IMR-90 (cell line): ENCODE measurements around the gene TKFC. TPM values are rescaled to one million over a fixed set of nuclear protein-coding genes. Genes with fewer than 3 reads are reported as not detected.

Experiments used
- ATAC-seq: fragments of 200-7000 bp; cut with Tn5 transposase; 2 replicates; pipeline ENCODE4 v1.9.1; 2020; ENCODE audit warnings: low read depth, mild to moderate bottlenecking, moderate library complexity
- BruUV-seq: library from RNA; stranded (reverse); fragments of 400-500 nt; replicated peaks from 2 replicates; lab custom pipeline; 2021; lab: Mats Ljungman, UMichigan
- CTCF ChIA-PET: fragments of 300-600 bp; formaldehyde crosslinking; extraction: SDS; loops from one replicate; lab custom pipeline; 2021; ENCODE audit warnings: antibody characterized with exemption; lab: Yijun Ruan, JAX
- POLR2A ChIA-PET: fragments of 300-600 bp; sonication (Branson Sonifier 250); formaldehyde crosslinking; loops from one replicate; lab custom pipeline; 2022; ENCODE audit warnings: antibody characterized with exemption; ENCODE audit not compliant: unreplicated experiment; lab: Charles Lee
- DNase-seq: peaks from one replicate; pipeline ENCODE4 v3.0.0; 2013
- H2AFZ ChIP-seq: replicated peaks from 2 replicates; pipeline ENCODE3; 2013; ENCODE audit warnings: low read length, mild to moderate bottlenecking; ENCODE audit not compliant: poor library complexity
- H2AK5ac ChIP-seq: 2 replicates; pipeline ENCODE4 v1.6.1; 2013; ENCODE audit warnings: low read depth, low read length, inconsistent platforms
- H2AK9ac ChIP-seq: replicated peaks from 2 replicates; pipeline ENCODE3; 2013; ENCODE audit warnings: mild to moderate bottlenecking, low read depth, low read length, moderate library complexity; ENCODE audit not compliant: poor library complexity
- H2BK120ac ChIP-seq: 2 replicates; pipeline ENCODE4 v1.6.1; 2013; ENCODE audit warnings: low read depth, low read length, inconsistent platforms
- H2BK15ac ChIP-seq: 3 replicates; pipeline ENCODE4 v1.6.1; 2013; ENCODE audit warnings: low read depth, low read length, inconsistent platforms
- H2BK20ac ChIP-seq: 2 replicates; pipeline ENCODE4 v1.6.1; 2013; ENCODE audit warnings: low read depth, mild to moderate bottlenecking, inconsistent platforms, low read length, moderate library complexity
- H2BK5ac ChIP-seq: 2 replicates; pipeline ENCODE4 v1.6.1; 2013; ENCODE audit warnings: mild to moderate bottlenecking, low read depth, low read length, inconsistent platforms; ENCODE audit not compliant: poor library complexity, severe bottlenecking
- H3K14ac ChIP-seq: replicated peaks from 2 replicates; pipeline ENCODE4 v1.6.1; 2013; ENCODE audit warnings: low read depth, low read length, inconsistent platforms
- H3K18ac ChIP-seq: 2 replicates; pipeline ENCODE4 v1.6.1; 2013; ENCODE audit warnings: low read depth, low read length, control low read depth
- H3K23ac ChIP-seq: 2 replicates; pipeline ENCODE4 v1.6.1; 2013; ENCODE audit warnings: low read depth, low read length, inconsistent platforms
- H3K27ac ChIP-seq: 2 replicates; pipeline ENCODE4 v1.5.1; 2013; ENCODE audit warnings: mild to moderate bottlenecking, control low read depth, low read length; ENCODE audit not compliant: insufficient read depth
- H3K27me3 ChIP-seq: 2 replicates; pipeline ENCODE4 v1.6.1; 2013; ENCODE audit warnings: low read length; ENCODE audit not compliant: control insufficient read depth, insufficient read depth
- H3K36me3 ChIP-seq: 2 replicates; pipeline ENCODE4 v1.6.1; 2013; ENCODE audit warnings: low read length, mixed read lengths; ENCODE audit not compliant: control insufficient read depth, insufficient read depth
- H3K4ac ChIP-seq: 2 replicates; pipeline ENCODE4 v1.6.1; 2013; ENCODE audit warnings: low read depth, low read length, inconsistent platforms
- H3K4me1 ChIP-seq: 2 replicates; pipeline ENCODE4 v1.6.1; 2013; ENCODE audit warnings: low read length, mixed read lengths; ENCODE audit not compliant: control insufficient read depth, insufficient read depth
- H3K4me2 ChIP-seq: 2 replicates; pipeline ENCODE4 v1.6.1; 2013; ENCODE audit warnings: low read depth, mild to moderate bottlenecking, control low read depth, low read length, moderate library complexity
- H3K4me3 ChIP-seq: 2 replicates; pipeline ENCODE4 v1.5.1; 2013; ENCODE audit warnings: low read depth, mild to moderate bottlenecking, control low read depth, low read length, moderate library complexity; ENCODE audit not compliant: insufficient read depth
- H3K56ac ChIP-seq: 2 replicates; pipeline ENCODE4 v1.6.1; 2013; ENCODE audit warnings: low read length, inconsistent platforms; ENCODE audit not compliant: insufficient read depth; ENCODE audit errors: extremely low read depth
- H3K79me1 ChIP-seq, 2 experiments: 2 replicates each; pipeline ENCODE4 v1.6.1; 2013; ENCODE audit warnings: low read length in 2 of 2, inconsistent platforms in 1 of 2, low read depth in 1 of 2
- H3K9ac ChIP-seq: 2 replicates; pipeline ENCODE4 v1.6.1; 2013; ENCODE audit warnings: low read depth, low read length, control low read depth
- H3K9me1 ChIP-seq: 2 replicates; pipeline ENCODE4 v1.6.1; 2013; ENCODE audit warnings: low read length, inconsistent platforms; ENCODE audit not compliant: insufficient read depth
- H3K9me3 ChIP-seq: 2 replicates; pipeline ENCODE4 v1.6.1; 2013; ENCODE audit warnings: low read length; ENCODE audit not compliant: control insufficient read depth, insufficient read depth
- H4K20me1 ChIP-seq: 2 replicates; pipeline ENCODE4 v1.6.1; 2013; ENCODE audit warnings: low read length, inconsistent platforms; ENCODE audit not compliant: insufficient read depth
- H4K5ac ChIP-seq: 2 replicates; pipeline ENCODE4 v1.6.1; 2013; ENCODE audit warnings: mild to moderate bottlenecking, low read depth, low read length, control low read depth
- H4K8ac ChIP-seq, 2 experiments: 2 replicates each; pipeline ENCODE4 v1.6.1; 2013; ENCODE audit warnings: low read depth in 2 of 2, low read length in 2 of 2, control low read depth in 1 of 2, inconsistent platforms in 1 of 2
- H4K91ac ChIP-seq: 2 replicates; pipeline ENCODE4 v1.6.1; 2013; ENCODE audit warnings: low read depth, low read length, inconsistent platforms; ENCODE audit not compliant: insufficient read depth
- BHLHE40 ChIP-seq: fragments of 150-350 bp; IDR thresholded peaks from 2 replicates; pipeline ENCODE4 v1.6.1; 2016; ENCODE audit warnings: mild to moderate bottlenecking, low read depth, low read length
- CHD1 ChIP-seq: IDR thresholded peaks from 2 replicates; pipeline ENCODE4 v1.6.1; 2012; ENCODE audit warnings: low read depth, low read length, improper control_type of control experiment
- CTCF ChIP-seq: conservative IDR thresholded peaks from 2 replicates; pipeline ENCODE4 v1.5.1; 2012; ENCODE audit warnings: mild to moderate bottlenecking, low read depth, low read length, improper control_type of control experiment
- ELK1 ChIP-seq: fragments of 150-350 bp; IDR thresholded peaks from 2 replicates; pipeline ENCODE4 v1.6.1; 2016; ENCODE audit warnings: low read depth, mild to moderate bottlenecking, low read length, moderate library complexity, borderline replicate concordance
- FOS ChIP-seq: fragments of 150-350 bp; IDR thresholded peaks from 2 replicates; pipeline ENCODE4 v1.6.1; 2016; ENCODE audit warnings: low read depth, low read length
- MAFK ChIP-seq: IDR thresholded peaks from 2 replicates; pipeline ENCODE4 v1.6.1; 2012; ENCODE audit warnings: low read depth, low read length, improper control_type of control experiment
- MAZ ChIP-seq: IDR thresholded peaks from 2 replicates; pipeline ENCODE4 v1.6.1; 2012; ENCODE audit warnings: low read depth, mild to moderate bottlenecking, low read length, improper control_type of control experiment, moderate library complexity, borderline replicate concordance
- POLR2A ChIP-seq: IDR thresholded peaks from 2 replicates; pipeline ENCODE4 v1.6.1; 2012; ENCODE audit warnings: mild to moderate bottlenecking, low read depth, low read length
- RAD21 ChIP-seq: IDR thresholded peaks from 2 replicates; pipeline ENCODE4 v1.6.1; 2012; ENCODE audit warnings: low read length, improper control_type of control experiment
- RFX5 ChIP-seq: IDR thresholded peaks from 2 replicates; pipeline ENCODE4 v1.8.0; 2012; ENCODE audit warnings: low read depth, mild to moderate bottlenecking, low read length, moderate library complexity
- SMC3 ChIP-seq: fragments of 150-350 bp; IDR thresholded peaks from 2 replicates; pipeline ENCODE4 v1.6.1; 2016; ENCODE audit warnings: low read depth, mild to moderate bottlenecking, antibody characterized with exemption, low read length, moderate library complexity
- WGBS, 2 experiments: methylation state at CpG; one replicate each; pipeline versions ENCODE4 v1.1.5 to v1.1.7; 2013; ENCODE audit warnings: missing lambda C conversion rate in 2 of 2; ENCODE audit not compliant: insufficient read length in 1 of 2; ENCODE audit errors: extremely low coverage in 2 of 2; 5-methylcytosine and 5-hydroxymethylcytosine counted together
- dilution Hi-C: fragments of 300-500 bp; cut with HindIII; formaldehyde crosslinking; loops from one replicate; pipeline ENCODE4 v1.14.3; 2018; ENCODE audit warnings: low sequenced_read_pairs; ENCODE audit not compliant: unreplicated experiment
- in situ Hi-C: fragments of 300-500 bp; cut with MboI; formaldehyde crosslinking; loops from 3 replicates; pipeline ENCODE4 v1.14.3; 2019; ENCODE audit warnings: low sequenced_read_pairs, inconsistent platforms, mixed read lengths
- intact Hi-C: fragments of 100-400 bp; cut with micrococcal nuclease; formaldehyde crosslinking; loops from 2 replicates; pipeline ENCODE4 v1.10.0; 2022
- polyA plus RNA-seq, 3 experiments: library from polyadenylated mRNA; depleted of rRNA; stranded (reverse); fragments of >200 nt; gene quantifications; 2 replicates each; pipeline ENCODE4 v1.2.3, GENCODE V29; 2012; ENCODE audit warnings: low replicate concordance in 1 of 3
- total RNA-seq: library from RNA; depleted of rRNA; stranded (reverse); fragments of >200 nt; gene quantifications from 2 replicates; pipeline ENCODE4 v1.2.3, GENCODE V29; 2012

Gene TKFC
- total and polyA plus RNA-seq, 2 of the 4 experiments (the other 2 are of a cell fraction) = 10.4 to 30.8 TPM

- Histone ChIP-seq H4K91ac (no peak overlapping the region), H2BK5ac (no peak overlapping the region), H3K36me3 (peaks cover 3% of the 10 kb centered on the region; the same call in 1 of the 2 replicates), H3K18ac (no peak overlapping the region), H3K9me1 (peaks cover 3% of the 10 kb centered on the region; the same call in 1 of the 2 replicates), H3K9me3 (no peaks in the 10 kb centered on the region), H3K4me2 (no peak overlapping the region), H3K4me3 (no peak overlapping the region), H2AFZ (no peak overlapping the region), H4K20me1 (no peaks in the 10 kb centered on the region), H3K27ac (no peak overlapping the region), H4K8ac (no peak overlapping the region), H2BK15ac (no peak overlapping the region), H3K4me1 (peaks cover 3% of the 10 kb centered on the region; the same call in 1 of the 2 replicates), H3K79me1 (peaks cover 9 to 25% of the 10 kb centered on the region in 2 experiments; a peak in 3 of 4 replicates), H2BK20ac (no peak overlapping the region), H3K4ac (no peak overlapping the region), H3K9ac (no peak overlapping the region), H2BK120ac (no peak overlapping the region), H3K27me3 (no peaks in the 10 kb centered on the region), H3K56ac (no peak overlapping the region), H4K5ac (no peak overlapping the region), H2AK5ac (no peak overlapping the region), H3K14ac (no peak overlapping the region), H3K23ac (no peak overlapping the region), H2AK9ac (peak overlapping the region; percentile 42)
- DNase-seq (peak; percentile 24), ATAC-seq (no peak)
- no TSS peak for BruUV-seq
- WGBS, 2 experiments = no CpG with 5 or more reads among the region's 1 CpG
- ChIA-PET CTCF (no interaction called here), POLR2A (no interaction called here)
- no peak for TF ChIP-seq CTCF
- TF ChIP-seq MAZ = no peak
- no peak for TF ChIP-seq CHD1
- TF ChIP-seq FOS = no peak
- no peak for TF ChIP-seq BHLHE40
- no peak for TF ChIP-seq SMC3
- no peak for TF ChIP-seq RAD21
- no peak for TF ChIP-seq POLR2A
- TF ChIP-seq RFX5 = no peak
- TF ChIP-seq ELK1 = no peak
- no peak for TF ChIP-seq MAFK
- dilution Hi-C loops (no loop called here), intact Hi-C loops (no loop called here), in situ Hi-C loops (no loop called here)
These were observed 57.1 kb downstream of the TKFC start for GRCh38 chr11:61390161-61390560.
